ENCODE results near the gene GMPR. TPM values are rescaled to one million over a fixed set of nuclear protein-coding genes. Genes with fewer than 3 reads are reported as not detected.

Gene GMPR
- total RNA-seq, 3 donors from 2014 or later, result 2.0 to 9.2 (median 3.9) TPM

DNA sequence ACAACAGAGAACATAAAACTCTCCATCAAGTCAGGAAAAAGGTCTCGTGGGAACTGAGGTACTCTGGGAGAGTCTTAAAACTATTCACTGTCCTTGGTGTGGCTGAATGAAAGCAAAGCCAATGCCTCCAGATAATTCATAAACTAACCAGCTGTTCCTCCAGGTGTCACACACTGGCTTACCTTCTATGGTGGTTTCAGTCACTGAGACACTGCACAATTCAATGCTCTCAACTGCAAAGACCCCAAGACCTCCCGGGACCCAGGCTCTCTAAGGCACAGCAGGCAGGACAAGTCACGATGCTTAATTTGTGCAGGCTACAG, 100.8 kb downstream of the GMPR start:
- ATAC-seq, result no peak
- no peaks in the 10 kb centered on the region for H3K4me1 ChIP-seq (ENCODE audit: low read depth)
- H3K36me3 ChIP-seq (ENCODE audit: low read depth), result no peaks in the 10 kb centered on the region
- no peak overlapping the region for H3K4me3 ChIP-seq
- intact Hi-C loops (cut with DNase I, micrococcal nuclease), result loop anchor here in 1 of 2 donors (10.0 kb wide), 1 partner anchor 66 kb away; no protein-coding TSS in a partner anchor
- no peaks in the 10 kb centered on the region for H3K9me3 ChIP-seq
- no peak for DNase-seq
- TF ChIP-seq, protein P1, sequence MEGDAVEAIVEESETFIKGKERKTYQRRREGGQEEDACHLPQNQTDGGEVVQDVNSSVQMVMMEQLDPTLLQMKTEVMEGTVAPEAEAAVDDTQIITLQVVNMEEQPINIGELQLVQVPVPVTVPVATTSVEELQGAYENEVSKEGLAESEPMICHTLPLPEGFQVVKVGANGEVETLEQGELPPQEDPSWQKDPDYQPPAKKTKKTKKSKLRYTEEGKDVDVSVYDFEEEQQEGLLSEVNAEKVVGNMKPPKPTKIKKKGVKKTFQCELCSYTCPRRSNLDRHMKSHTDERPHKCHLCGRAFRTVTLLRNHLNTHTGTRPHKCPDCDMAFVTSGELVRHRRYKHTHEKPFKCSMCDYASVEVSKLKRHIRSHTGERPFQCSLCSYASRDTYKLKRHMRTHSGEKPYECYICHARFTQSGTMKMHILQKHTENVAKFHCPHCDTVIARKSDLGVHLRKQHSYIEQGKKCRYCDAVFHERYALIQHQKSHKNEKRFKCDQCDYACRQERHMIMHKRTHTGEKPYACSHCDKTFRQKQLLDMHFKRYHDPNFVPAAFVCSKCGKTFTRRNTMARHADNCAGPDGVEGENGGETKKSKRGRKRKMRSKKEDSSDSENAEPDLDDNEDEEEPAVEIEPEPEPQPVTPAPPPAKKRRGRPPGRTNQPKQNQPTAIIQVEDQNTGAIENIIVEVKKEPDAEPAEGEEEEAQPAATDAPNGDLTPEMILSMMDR (IDR thresholded peaks at IDR 0.05), result no peak

DNA sequence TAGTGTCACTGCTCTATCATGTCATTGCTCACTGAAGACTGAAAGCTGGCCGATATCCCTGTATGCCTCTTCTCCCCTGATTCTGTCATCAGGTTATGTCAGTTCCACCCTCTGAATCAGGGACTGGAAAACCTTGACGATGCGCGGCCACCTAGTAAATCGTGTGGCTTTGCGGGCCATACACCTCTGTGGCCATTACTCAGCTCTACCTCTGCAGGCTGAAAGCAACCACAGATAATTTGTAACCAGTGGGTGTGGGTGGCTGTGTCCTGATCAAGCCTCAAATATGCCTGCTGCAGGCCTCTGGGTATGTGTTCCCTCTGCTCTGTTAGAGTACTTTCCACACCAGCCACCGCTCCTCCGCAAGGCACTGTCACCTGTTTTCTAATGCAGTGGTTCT, 105.2 kb downstream of the GMPR start:
- ATAC-seq, result no peak
- no peak for DNase-seq
- H3K4me3 ChIP-seq, result no peak overlapping the region
- no peaks in the 10 kb centered on the region for H3K4me1 ChIP-seq (ENCODE audit: low read depth)
- intact Hi-C loops (cut with DNase I, micrococcal nuclease), result no loop called here
- H3K36me3 ChIP-seq (ENCODE audit: low read depth), result no peaks in the 10 kb centered on the region
- H3K9me3 ChIP-seq, result no peaks in the 10 kb centered on the region
- TF ChIP-seq, protein P1 (IDR thresholded peaks at IDR 0.05), result no peak

DNA sequence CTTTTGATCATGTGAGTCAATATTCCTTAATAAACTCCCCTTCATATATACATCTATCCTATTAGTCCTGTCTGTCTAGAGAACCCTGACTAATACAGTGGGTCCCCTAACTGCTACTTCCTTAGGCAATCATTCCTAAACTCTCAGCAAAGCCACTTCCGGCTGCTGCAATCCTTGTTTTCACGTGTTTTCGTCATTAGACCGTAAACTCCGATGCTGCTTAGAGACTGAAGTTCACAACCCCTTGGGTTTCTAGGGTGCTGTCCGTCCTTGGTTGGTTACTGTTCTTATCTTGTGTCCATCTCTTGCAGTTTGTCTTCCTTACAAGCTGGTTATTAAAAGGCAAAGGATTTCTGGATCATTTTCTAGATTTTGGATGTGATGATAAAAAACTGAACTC, 106.4 kb downstream of the GMPR start:
- H3K36me3 ChIP-seq (ENCODE audit: low read depth), result no peaks in the 10 kb centered on the region
- intact Hi-C loops (cut with DNase I, micrococcal nuclease), result no loop called here
- ATAC-seq, result no peak
- TF ChIP-seq, protein P1 (IDR thresholded peaks at IDR 0.05), result no peak
- no peak for DNase-seq
- H3K4me1 ChIP-seq (ENCODE audit: low read depth), result no peaks in the 10 kb centered on the region
- H3K4me3 ChIP-seq, result no peak overlapping the region
- no peaks in the 10 kb centered on the region for H3K9me3 ChIP-seq

Other genes with a start within 250 kb of the GMPR start
- 10 to 100 TPM; 22.7 to 64.4 (median 40.3) TPM for gene MYLIP, start 109.5 kb upstream of the GMPR start, total RNA-seq